Measurements from ENCODE around the gene CD47. TPM values are rescaled to one million over a fixed set of nuclear protein-coding genes. Genes with fewer than 3 reads are reported as not detected.

Gene CD47
- total RNA-seq, 2 experiments from 2014 or later: 88.7 to 91.6 TPM

DNA sequence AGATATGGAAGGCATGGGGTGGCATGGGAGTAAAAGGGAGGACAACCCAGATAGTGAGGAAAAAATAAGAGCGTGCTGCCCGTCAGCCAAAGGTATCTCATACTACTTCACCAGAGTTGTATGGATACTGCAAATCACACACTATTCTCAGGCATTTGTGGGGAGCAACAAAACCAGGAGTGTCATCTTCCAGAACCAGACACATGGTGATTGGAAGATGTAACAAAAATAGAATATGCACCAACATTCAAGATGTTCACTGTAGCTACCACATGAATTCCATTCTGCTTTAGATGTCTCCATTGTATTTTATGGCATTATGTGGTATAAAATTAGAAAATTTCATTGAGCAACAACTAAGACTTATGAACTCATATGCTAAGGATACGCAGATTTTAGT is 34.9 kb downstream of the CD47 start:
- POLR2A ChIA-PET: no interaction called here

DNA sequence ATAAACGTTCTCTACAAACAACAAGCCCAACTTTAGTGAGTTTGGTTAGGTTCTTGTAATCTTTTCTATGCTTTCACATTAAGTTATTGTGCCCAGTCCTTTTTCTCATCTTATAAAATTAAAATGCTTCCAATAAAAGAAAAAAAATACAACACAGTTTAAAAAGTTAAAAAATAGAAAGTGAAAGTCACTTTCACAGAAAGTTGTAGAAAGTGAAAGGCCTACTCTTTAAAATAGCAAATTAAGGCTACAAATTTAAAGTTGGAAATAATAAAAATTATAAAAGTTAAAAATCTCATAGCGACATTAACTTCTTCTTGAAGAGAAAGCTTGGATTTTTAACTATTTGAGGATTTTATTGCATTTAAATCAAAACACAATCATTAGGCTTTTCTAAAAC is 35.9 kb downstream of the CD47 start:
- POLR2A ChIA-PET: no interaction called here
- peaks cover 43% of the 10 kb centered on the region for H3K4me1 Mint-ChIP-seq (ENCODE audit: low read depth)
- DNase-seq (no peak), ATAC-seq (no peak)
- peak overlapping the region; percentile 5 for H3K27ac Mint-ChIP-seq
- H3K27me3 Mint-ChIP-seq: no peaks in the 10 kb centered on the region
- peaks cover 58% of the 10 kb centered on the region for H3K36me3 Mint-ChIP-seq (ENCODE audit: low read depth)
- no peak overlapping the region for H3K4me3 Mint-ChIP-seq
- no peaks in the 10 kb centered on the region for H3K9me3 Mint-ChIP-seq
- TF ChIP-seq, protein P1, sequence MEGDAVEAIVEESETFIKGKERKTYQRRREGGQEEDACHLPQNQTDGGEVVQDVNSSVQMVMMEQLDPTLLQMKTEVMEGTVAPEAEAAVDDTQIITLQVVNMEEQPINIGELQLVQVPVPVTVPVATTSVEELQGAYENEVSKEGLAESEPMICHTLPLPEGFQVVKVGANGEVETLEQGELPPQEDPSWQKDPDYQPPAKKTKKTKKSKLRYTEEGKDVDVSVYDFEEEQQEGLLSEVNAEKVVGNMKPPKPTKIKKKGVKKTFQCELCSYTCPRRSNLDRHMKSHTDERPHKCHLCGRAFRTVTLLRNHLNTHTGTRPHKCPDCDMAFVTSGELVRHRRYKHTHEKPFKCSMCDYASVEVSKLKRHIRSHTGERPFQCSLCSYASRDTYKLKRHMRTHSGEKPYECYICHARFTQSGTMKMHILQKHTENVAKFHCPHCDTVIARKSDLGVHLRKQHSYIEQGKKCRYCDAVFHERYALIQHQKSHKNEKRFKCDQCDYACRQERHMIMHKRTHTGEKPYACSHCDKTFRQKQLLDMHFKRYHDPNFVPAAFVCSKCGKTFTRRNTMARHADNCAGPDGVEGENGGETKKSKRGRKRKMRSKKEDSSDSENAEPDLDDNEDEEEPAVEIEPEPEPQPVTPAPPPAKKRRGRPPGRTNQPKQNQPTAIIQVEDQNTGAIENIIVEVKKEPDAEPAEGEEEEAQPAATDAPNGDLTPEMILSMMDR (IDR thresholded peaks at IDR 0.05): no peak
- intact Hi-C loops (cut with micrococcal nuclease): no loop called here
- CTCF ChIA-PET: no interaction called here

More for the DNA sequence above, 34.9 kb downstream of the CD47 start:
- CTCF ChIA-PET: no interaction called here
- Mint-ChIP-seq H3K36me3 (ENCODE audit: low read depth) (peaks cover 64% of the 10 kb centered on the region), H3K4me3 (no peak overlapping the region), H3K27me3 (no peaks in the 10 kb centered on the region), H3K4me1 (ENCODE audit: low read depth) (peaks cover 51% of the 10 kb centered on the region), H3K9me3 (no peaks in the 10 kb centered on the region), H3K27ac (peak overlapping the region; percentile 23)
- intact Hi-C loops (cut with micrococcal nuclease): no loop called here
- ATAC-seq (no peak), DNase-seq (no peak)
- TF ChIP-seq, protein P1 (IDR thresholded peaks at IDR 0.05): no peak

DNA sequence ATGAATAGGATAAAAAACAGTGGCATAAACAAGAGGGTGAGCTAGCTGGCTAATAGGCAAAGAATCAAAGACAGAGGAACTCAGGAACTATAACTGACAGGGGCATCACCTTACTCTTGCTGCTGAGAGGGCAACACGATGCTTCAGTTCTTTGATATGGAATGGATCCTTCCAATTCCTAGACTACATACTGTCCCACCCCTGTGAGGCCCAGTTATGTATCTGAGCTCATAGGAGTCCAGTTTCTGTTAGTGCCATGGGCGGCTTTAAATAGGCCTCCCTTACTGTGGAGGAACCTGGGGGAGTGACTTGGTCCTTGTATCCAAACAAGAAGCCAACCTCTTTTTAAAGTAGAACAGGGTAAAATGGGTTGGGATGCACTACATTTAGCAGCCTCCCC is 37.3 kb downstream of the CD47 start:
- H3K36me3 Mint-ChIP-seq (ENCODE audit: low read depth): peaks cover 60% of the 10 kb centered on the region
- ChIA-PET CTCF (no interaction called here), POLR2A (interaction anchor here (1.0 to 2.3 kb wide), 6 partner anchors 9 to 72 kb away, joined by 3 to 7 read pairs (median 4); no protein-coding TSS in a partner anchor)
- TF ChIP-seq, protein P1 (IDR thresholded peaks at IDR 0.05): no peak
- intact Hi-C loops (cut with micrococcal nuclease): no loop called here
- H3K27me3 Mint-ChIP-seq: no peaks in the 10 kb centered on the region
- no peak overlapping the region for H3K4me3 Mint-ChIP-seq
- ATAC-seq (no peak), DNase-seq (no peak)
- H3K9me3 Mint-ChIP-seq: peaks cover 2% of the 10 kb centered on the region
- H3K27ac Mint-ChIP-seq: peak overlapping the region; percentile 62
- H3K4me1 Mint-ChIP-seq (ENCODE audit: low read depth): peaks cover 42% of the 10 kb centered on the region

DNA sequence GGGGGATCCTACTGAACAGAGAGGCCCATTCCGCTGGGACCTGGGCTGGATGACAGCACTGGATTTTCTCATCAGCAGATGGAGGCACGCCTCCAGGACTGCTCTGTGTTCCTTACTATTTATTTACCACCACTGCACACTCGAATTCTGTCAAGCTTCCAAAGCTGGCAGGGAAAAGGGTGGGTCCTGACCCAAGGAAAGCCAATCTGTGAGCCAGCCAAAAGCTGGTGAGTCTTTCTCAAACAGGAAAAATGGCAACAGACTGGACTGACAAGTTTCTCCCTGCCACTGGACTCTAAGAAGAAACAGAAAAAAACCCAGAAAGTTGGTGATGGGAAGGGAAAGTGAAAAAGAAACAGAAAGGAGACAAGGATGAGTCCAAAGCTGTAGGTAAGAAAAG is 37.8 kb downstream of the CD47 start:
- TF ChIP-seq, protein P1 (IDR thresholded peaks at IDR 0.05): no peak
- ChIA-PET CTCF (interaction anchor here (1.2 kb wide), 1 partner anchor 10 kb away, joined by 4 read pairs; no protein-coding TSS in a partner anchor), POLR2A (interaction anchor here (1.0 to 2.3 kb wide), 5 partner anchors 8 to 37 kb away, joined by 3 to 7 read pairs (median 5); no protein-coding TSS in a partner anchor)
- Mint-ChIP-seq H3K27ac (peak overlapping the region; percentile 62), H3K36me3 (ENCODE audit: low read depth) (peaks cover 57% of the 10 kb centered on the region), H3K4me1 (ENCODE audit: low read depth) (peaks cover 39% of the 10 kb centered on the region), H3K4me3 (no peak overlapping the region), H3K9me3 (peaks cover 2% of the 10 kb centered on the region), H3K27me3 (no peaks in the 10 kb centered on the region)
- intact Hi-C loops (cut with micrococcal nuclease): no loop called here
- no peak for DNase-seq
- ATAC-seq: peak; percentile 30

DNA sequence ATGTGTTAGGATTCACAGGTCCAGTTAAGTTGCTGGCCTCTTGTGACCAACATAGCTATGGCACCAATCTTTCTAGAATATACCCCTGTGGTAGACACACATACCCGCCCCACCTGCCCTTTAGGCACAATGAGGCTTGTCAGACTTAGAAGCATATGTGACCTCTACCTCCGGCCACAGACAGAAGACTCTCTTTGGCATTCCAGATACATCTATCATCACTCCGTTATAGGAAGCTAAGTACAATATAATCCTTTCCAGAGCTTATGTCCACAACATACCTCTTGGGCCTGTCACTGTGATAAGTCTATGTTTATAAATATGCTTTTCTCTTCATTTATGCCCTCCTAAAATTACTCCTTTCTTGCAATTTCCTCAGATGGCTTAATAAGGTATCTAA is 39.8 kb downstream of the CD47 start:
- intact Hi-C loops (cut with micrococcal nuclease): no loop called here
- no peak for DNase-seq
- Mint-ChIP-seq H3K4me1 (ENCODE audit: low read depth) (peaks cover 40% of the 10 kb centered on the region), H3K36me3 (ENCODE audit: low read depth) (peaks cover 60% of the 10 kb centered on the region), H3K27me3 (no peaks in the 10 kb centered on the region), H3K9me3 (peaks cover 2% of the 10 kb centered on the region), H3K4me3 (no peak overlapping the region), H3K27ac (no peak overlapping the region)
- ChIA-PET CTCF (no interaction called here), POLR2A (no interaction called here)
- TF ChIP-seq, protein P1 (IDR thresholded peaks at IDR 0.05): no peak
- ATAC-seq: no peak

Measured in activated CD8-positive, alpha-beta T cell treated with anti-CD3 and anti-CD28 coated beads for 36 hours (primary cell).